HG02759 (cell line): ENCODE results near the gene ZDHHC14.

Experiments
- ATAC-seq: cut with Tn5 transposase; IDR thresholded peaks from one replicate; pipeline ENCODE4 v1.9.1; 2021; ENCODE audit warnings: mild to moderate bottlenecking, moderate library complexity; ENCODE audit not compliant: unreplicated experiment

ZDHHC14 gene

GRCh38 chr6:157530126-157530525 is 149.1 kb downstream of the ZDHHC14 start:
- no peak for ATAC-seq

GRCh38 chr6:157530724-157531168 is 149.8 kb downstream of the ZDHHC14 start:
- ATAC-seq = no peak

- no peak for ATAC-seq
Measured at GRCh38 chr6:157531169-157531985, 150.4 kb downstream of the ZDHHC14 start.

- ATAC-seq = no peak
Measured at GRCh38 chr6:157531986-157532365, 151.0 kb downstream of the ZDHHC14 start.

- ATAC-seq = no peak
Measured at GRCh38 chr6:157533048-157533871, 152.3 kb downstream of the ZDHHC14 start.

GRCh38 chr6:157534134-157534871 is 153.3 kb downstream of the ZDHHC14 start:
- no peak for ATAC-seq

GRCh38 chr6:157534977-157535339 is 154.0 kb downstream of the ZDHHC14 start:
- ATAC-seq = no peak

- peak; percentile 70 for ATAC-seq
Measured at GRCh38 chr6:157535340-157536222, 154.6 kb downstream of the ZDHHC14 start.

GRCh38 chr6:157536223-157536545 is 155.2 kb downstream of the ZDHHC14 start:
- no peak for ATAC-seq

- no peak for ATAC-seq
Measured at GRCh38 chr6:157537556-157537955, 156.6 kb downstream of the ZDHHC14 start.

GRCh38 chr6:157538168-157538567 is 157.2 kb downstream of the ZDHHC14 start:
- ATAC-seq = peak; percentile 40

GRCh38 chr6:157538698-157539097 is 157.7 kb downstream of the ZDHHC14 start:
- ATAC-seq = no peak

- no peak for ATAC-seq
Measured at GRCh38 chr6:157539421-157539822, 158.4 kb downstream of the ZDHHC14 start.

GRCh38 chr6:157539900-157540752 is 159.1 kb downstream of the ZDHHC14 start:
- no peak for ATAC-seq

GRCh38 chr6:157541618-157542413 is 160.8 kb downstream of the ZDHHC14 start:
- no peak for ATAC-seq

- no peak for ATAC-seq
Measured at GRCh38 chr6:157542414-157543160, 161.6 kb downstream of the ZDHHC14 start.

GRCh38 chr6:157546321-157546720 is 165.3 kb downstream of the ZDHHC14 start:
- ATAC-seq = no peak

- ATAC-seq = no peak
Measured at GRCh38 chr6:157547112-157547511, 166.1 kb downstream of the ZDHHC14 start.
